Smooth muscle cell (in vitro differentiated cells): ENCODE data around the gene BCAM. TPM values are rescaled to one million over a fixed set of nuclear protein-coding genes. Genes with fewer than 3 reads are reported as not detected.
"Not testable (repeated sequence)": the region's sequence is repeated elsewhere in the genome, so short reads cannot be mapped to it uniquely, and the experiment has no call there.

Experiments
- DNase-seq: peaks from one replicate; lab custom pipeline; 2025; ENCODE audit not compliant: unreplicated experiment; lab: John Stamatoyannopoulos, UW
- H2AFZ ChIP-seq: fragments of 200-600 bp; sonication (generic); 2 replicates; pipeline ENCODE4 v1.6.0; 2016; ENCODE audit warnings: antibody characterized with exemption, low read depth, mild to moderate bottlenecking
- H3F3A ChIP-seq: fragments of 200-600 bp; sonication (generic); 2 replicates; pipeline ENCODE4 v1.6.0; 2017; ENCODE audit warnings: antibody characterized with exemption, low read depth
- H3K27ac ChIP-seq: fragments of 200-600 bp; sonication (generic); 2 replicates; pipeline ENCODE4 v1.5.1; 2016; ENCODE audit warnings: low read depth, mild to moderate bottlenecking
- H3K27me3 ChIP-seq: fragments of 200-600 bp; sonication (generic); 2 replicates; pipeline ENCODE4 v1.6.1; 2016; ENCODE audit warnings: low read depth, mild to moderate bottlenecking
- H3K36me3 ChIP-seq: fragments of 200-600 bp; sonication (generic); 2 replicates; pipeline ENCODE4 v1.5.1; 2016; ENCODE audit warnings: low read depth
- H3K4me1 ChIP-seq: fragments of 200-600 bp; sonication (generic); 2 replicates; pipeline ENCODE4 v1.5.1; 2016; ENCODE audit warnings: low read depth
- H3K4me2 ChIP-seq: fragments of 200-600 bp; sonication (generic); 2 replicates; pipeline ENCODE4 v1.6.0; 2016; ENCODE audit warnings: mild to moderate bottlenecking
- H3K4me3 ChIP-seq: fragments of 200-600 bp; sonication (generic); 2 replicates; pipeline ENCODE4 v1.5.1; 2016; ENCODE audit warnings: mild to moderate bottlenecking
- H3K79me2 ChIP-seq: fragments of 200-600 bp; sonication (generic); 2 replicates; pipeline ENCODE4 v1.6.0; 2016; ENCODE audit warnings: low read depth, mild to moderate bottlenecking
- H3K9ac ChIP-seq: fragments of 200-600 bp; sonication (generic); 2 replicates; pipeline ENCODE4 v1.6.0; 2016; ENCODE audit warnings: low read depth
- H3K9me3 ChIP-seq: fragments of 200-600 bp; sonication (generic); replicated peaks from 2 replicates; pipeline ENCODE4 v1.5.1; 2016; ENCODE audit warnings: low read depth
- H4K20me1 ChIP-seq: fragments of 200-600 bp; sonication (generic); 2 replicates; pipeline ENCODE4 v1.6.0; 2016; ENCODE audit warnings: low read depth
- CTCF ChIP-seq: fragments of 200-600 bp; sonication (generic); IDR thresholded peaks from 2 replicates; pipeline ENCODE4 v1.5.1; 2017; ENCODE audit warnings: borderline replicate concordance, mild to moderate bottlenecking, antibody characterized with exemption; ENCODE audit not compliant: insufficient read depth, poor library complexity, severe bottlenecking
- WGBS: methylation state at CpG from one replicate; pipeline ENCODE4 v1.1.7; 2016; ENCODE audit warnings: low lambda C conversion rate; 5-methylcytosine and 5-hydroxymethylcytosine counted together
- polyA plus RNA-seq: library from polyadenylated mRNA; unstranded; fragments of >200 nt; fragmentation: Nextera tagmentation; extraction: Ambion mirVana; gene quantifications from 2 replicates; pipeline ENCODE4 v1.2.1, GENCODE V29; 2016
- total RNA-seq: library from RNA; depleted of rRNA; stranded (reverse); fragments of >200 nt; gene quantifications from 2 replicates; pipeline ENCODE4 v1.2.3, GENCODE V29; 2014

The BCAM gene
- total and polyA plus RNA-seq, 2 experiments from 2014 or later, result 1.5 to 5.0 TPM

- H2AFZ ChIP-seq, result no peak overlapping the region
- peaks cover 7% of the 10 kb centered on the region for H3K27me3 ChIP-seq
- no peaks in the 10 kb centered on the region for H3K36me3 ChIP-seq
- no peaks in the 10 kb centered on the region for H3F3A ChIP-seq
- H4K20me1 ChIP-seq, result no peaks in the 10 kb centered on the region
- no peak for TF ChIP-seq CTCF
- no peak for DNase-seq
- 100% methylated on average over 2 of the region's 2 CpGs for WGBS
- H3K79me2 ChIP-seq, result no peaks in the 10 kb centered on the region
- no peak overlapping the region for H3K9ac ChIP-seq
- H3K4me3 ChIP-seq, result no peak overlapping the region
- H3K4me2 ChIP-seq, result no peak overlapping the region
- no peaks in the 10 kb centered on the region for H3K4me1 ChIP-seq
- H3K27ac ChIP-seq, result no peak overlapping the region
- no peaks in the 10 kb centered on the region for H3K9me3 ChIP-seq
Measured at GRCh38 chr19:44779150-44779549, 29.8 kb upstream of the BCAM start.

GRCh38 chr19:44781694-44782093 is 27.2 kb upstream of the BCAM start:
- no CpG with 5 or more reads among the region's 2 CpGs for WGBS
- H2AFZ ChIP-seq, H3K4me3 ChIP-seq, H3K36me3 ChIP-seq, H3K79me2 ChIP-seq, H3K27me3 ChIP-seq, H3K4me1 ChIP-seq, H3F3A ChIP-seq, H4K20me1 ChIP-seq, H3K9me3 ChIP-seq, H3K9ac ChIP-seq, H3K4me2 ChIP-seq, H3K27ac ChIP-seq, DNase-seq: not testable (repeated sequence)

GRCh38 chr19:44782729-44783128 is 26.2 kb upstream of the BCAM start:
- Histone ChIP-seq H3K36me3 (no peaks in the 10 kb centered on the region), H3K27me3 (peaks cover 3% of the 10 kb centered on the region), H3K9me3 (no peaks in the 10 kb centered on the region), H3K4me2 (no peak overlapping the region), H3K4me1 (no peaks in the 10 kb centered on the region), H2AFZ (no peak overlapping the region), H3F3A (no peaks in the 10 kb centered on the region), H3K9ac (no peak overlapping the region), H3K79me2 (no peaks in the 10 kb centered on the region), H4K20me1 (no peaks in the 10 kb centered on the region), H3K4me3 (no peak overlapping the region), H3K27ac (no peak overlapping the region)
- 94% methylated on average over 5 of the region's 5 CpGs for WGBS
- no peak for TF ChIP-seq CTCF
- DNase-seq, result no peak

DNA sequence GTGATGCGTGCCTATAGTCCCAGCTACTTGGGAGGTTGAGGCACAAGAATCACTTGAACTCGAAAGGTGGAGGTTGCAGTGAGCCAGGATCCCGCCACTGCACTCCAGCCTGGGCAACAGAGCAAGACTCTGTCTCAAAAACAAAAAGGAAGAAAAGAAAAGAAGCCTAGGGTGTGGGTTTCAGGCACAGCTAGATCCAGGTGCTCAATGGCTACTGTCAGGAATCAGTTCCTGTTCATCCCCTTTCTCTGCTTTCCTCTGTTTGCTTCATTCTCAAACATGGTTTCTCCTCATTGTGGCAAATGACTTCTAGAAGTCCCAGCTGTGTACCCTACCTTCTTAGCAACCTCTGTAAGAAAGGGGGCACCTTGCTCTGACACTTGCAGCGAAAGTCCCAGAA is 25.4 kb upstream of the BCAM start:
- no peaks in the 10 kb centered on the region for H4K20me1 ChIP-seq
- no peak overlapping the region for H3K27ac ChIP-seq
- no peaks in the 10 kb centered on the region for H3K9me3 ChIP-seq
- H3F3A ChIP-seq, result no peaks in the 10 kb centered on the region
- H3K4me1 ChIP-seq, result no peaks in the 10 kb centered on the region
- no peak for DNase-seq
- TF ChIP-seq CTCF, result no peak
- H3K27me3 ChIP-seq, result no peaks in the 10 kb centered on the region
- H3K36me3 ChIP-seq, result no peaks in the 10 kb centered on the region
- H2AFZ ChIP-seq, result no peak overlapping the region
- H3K9ac ChIP-seq, result no peak overlapping the region
- WGBS, result 94% methylated on average over 4 of the region's 4 CpGs
- no peak overlapping the region for H3K4me3 ChIP-seq
- no peaks in the 10 kb centered on the region for H3K79me2 ChIP-seq
- H3K4me2 ChIP-seq, result no peak overlapping the region
